GM12891 (cell line): Measurements from ENCODE around the gene CARD18.

Experiments used
- POLR2A ChIP-seq: IDR thresholded peaks from 2 replicates; pipeline ENCODE4 v1.6.1; 2011; ENCODE audit warnings: low read depth, low read length, control low read depth
- POLR2AphosphoS5 ChIP-seq: IDR thresholded peaks from 2 replicates; pipeline ENCODE4 v1.6.1; 2011; ENCODE audit warnings: low read depth, low read length, control low read depth
- SPI1 ChIP-seq: IDR thresholded peaks from 2 replicates; pipeline ENCODE4 v1.6.1; 2011; ENCODE audit warnings: low read depth, low read length, control low read depth
- TAF1 ChIP-seq: IDR thresholded peaks from 2 replicates; pipeline ENCODE4 v1.6.1; 2011; ENCODE audit warnings: low read depth, low read length, control low read depth

- TF ChIP-seq POLR2A: no peak
- TF ChIP-seq POLR2AphosphoS5: no peak
- no peak for TF ChIP-seq TAF1
- no peak for TF ChIP-seq SPI1
Measured at GRCh38 chr11:105100981-105101630, 38.5 kb downstream of the CARD18 start.
